ENCODE data around the gene MGMT.

DNA sequence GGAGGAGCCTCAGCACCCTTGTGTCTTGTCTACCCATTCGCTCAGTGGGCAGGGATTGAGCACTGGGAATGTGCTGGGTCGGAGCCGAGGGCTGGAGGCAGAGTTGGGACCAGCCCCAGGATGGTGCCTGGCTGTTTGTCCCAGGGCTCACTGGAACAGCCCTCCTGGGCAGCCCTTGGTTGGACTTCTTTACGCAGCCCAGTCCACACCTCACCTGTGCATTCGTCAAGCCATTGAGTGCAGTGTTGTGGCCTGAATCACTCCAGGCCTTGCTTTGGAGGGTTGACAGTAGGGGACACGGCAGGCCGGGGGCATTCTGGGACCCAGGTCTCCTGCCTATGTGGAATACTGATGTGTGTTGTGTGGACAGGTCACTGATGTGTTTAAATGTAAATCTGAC lies 229.6 kb downstream of the MGMT start:
- TF ChIP-seq POLR2A (IDR thresholded peaks at IDR 0.05; ENCODE audit: low read length) (no peak), GATA1 (IDR thresholded peaks at IDR 0.05; ENCODE audit: low read depth, low read length) (no peak)

Measured in erythroblast (primary cell).